Stimulated activated CD4-positive, alpha-beta T cell treated with anti-CD3 and anti-CD28 coated beads, Interleukin-4, amount 100 ng/mL, for 4 hours (primary cell): Measurements from ENCODE around the gene ACAP3.
A peak's percentile ranks its signal among the peaks of the same experiment; 100 is the strongest.

Experiments used
- DNase-seq, 2 experiments: peaks; one replicate each; pipeline ENCODE4 v3.0.0-alpha.2; 2020

ACAP3 gene

GRCh38 chr1:1284221-1285101 is 23.3 kb downstream of the ACAP3 start:
- no peak for DNase-seq

GRCh38 chr1:1283821-1284220 is 23.9 kb downstream of the ACAP3 start:
- DNase-seq: no peak

- no peak for DNase-seq
These were observed 24.7 kb downstream of the ACAP3 start for GRCh38 chr1:1282998-1283397.

GRCh38 chr1:1281533-1282321 is 26.0 kb downstream of the ACAP3 start:
- DNase-seq: no peak

GRCh38 chr1:1280782-1281481 is 26.8 kb downstream of the ACAP3 start:
- DNase-seq: no peak

GRCh38 chr1:1279028-1279427 is 28.7 kb downstream of the ACAP3 start:
- DNase-seq: no peak

GRCh38 chr1:1278620-1279019 is 29.1 kb downstream of the ACAP3 start:
- no peak for DNase-seq

GRCh38 chr1:1275836-1276235 is 31.9 kb downstream of the ACAP3 start:
- no peak for DNase-seq

- DNase-seq: no peak
These were observed 32.7 kb downstream of the ACAP3 start for GRCh38 chr1:1274931-1275431.

GRCh38 chr1:1274299-1274930 is 33.3 kb downstream of the ACAP3 start:
- DNase-seq: no peak

- peak; percentile 92 to 93 for DNase-seq
These were observed 34.0 kb downstream of the ACAP3 start, which contains the start of gene UBE2J2 for GRCh38 chr1:1273512-1274298. Gene UBE2J2, minus strand, starts transcription at chr1:1273854. Its CDS starts 5,862 bp downstream, at chr1:1267992.

- no peak for DNase-seq
These were observed 34.6 kb downstream of the ACAP3 start for GRCh38 chr1:1273209-1273511.

GRCh38 chr1:1272341-1273208 is 35.2 kb downstream of the ACAP3 start:
- no peak for DNase-seq

GRCh38 chr1:1270813-1271212 is 36.9 kb downstream of the ACAP3 start:
- DNase-seq: no peak

GRCh38 chr1:1268284-1268682 is 39.4 kb downstream of the ACAP3 start:
- no peak for DNase-seq

- DNase-seq: no peak
These were observed 40.0 kb downstream of the ACAP3 start for GRCh38 chr1:1267488-1268283.

- DNase-seq: no peak
These were observed 42.9 kb downstream of the ACAP3 start for GRCh38 chr1:1264868-1265272.

- no peak for DNase-seq
These were observed 43.7 kb downstream of the ACAP3 start for GRCh38 chr1:1264026-1264425.

- DNase-seq: no peak
These were observed 45.0 kb downstream of the ACAP3 start for GRCh38 chr1:1262758-1263157.

- no peak for DNase-seq
These were observed 45.7 kb downstream of the ACAP3 start for GRCh38 chr1:1262071-1262470.
